NOMO-1 treated with dmso at 0.1 percent for 144 hours (cell line): ENCODE data around the gene OR6C76.
"Not testable (repeated sequence)": the region's sequence is repeated elsewhere in the genome, so short reads cannot be mapped to it uniquely, and the experiment has no call there.

Source experiments
- DNase-seq: peaks from one replicate; lab custom pipeline; 2025; ENCODE audit not compliant: unreplicated experiment; lab: John Stamatoyannopoulos, UW

The OR6C76 gene

GRCh38 chr12:55425954-55426353 is at the start of gene OR6C76:
OR6C76 (plus strand) TSS chr12:55426254; CDS start chr12:55426254, 0 bp downstream.
- DNase-seq: no peak

GRCh38 chr12:55385891-55386290 is 40.2 kb upstream of the OR6C76 start:
- DNase-seq: no peak

GRCh38 chr12:55392032-55392795 is 33.8 kb upstream of the OR6C76 start:
- DNase-seq: no peak

GRCh38 chr12:55396326-55396725 is 29.7 kb upstream of the OR6C76 start:
- DNase-seq: no peak

- DNase-seq: no peak
Observed at GRCh38 chr12:55400229-55400628, 25.8 kb upstream of the OR6C76 start, which contains the start of gene OR6C65. OR6C65 (plus strand) TSS chr12:55400529; CDS start chr12:55400529, 0 bp downstream.

GRCh38 chr12:55407866-55408265 is 18.2 kb upstream of the OR6C76 start:
- no peak for DNase-seq

GRCh38 chr12:55409133-55409532 is 16.9 kb upstream of the OR6C76 start:
- not testable (repeated sequence) for DNase-seq

GRCh38 chr12:55412138-55412537 is 13.9 kb upstream of the OR6C76 start:
- DNase-seq: not testable (repeated sequence)

- not testable (repeated sequence) for DNase-seq
Observed at GRCh38 chr12:55413498-55414388, 12.3 kb upstream of the OR6C76 start.

- not testable (repeated sequence) for DNase-seq
Observed at GRCh38 chr12:55414396-55414823, 11.6 kb upstream of the OR6C76 start.

GRCh38 chr12:55414889-55415288 is 11.2 kb upstream of the OR6C76 start:
- DNase-seq: not testable (repeated sequence)

GRCh38 chr12:55416961-55417360 is 9.1 kb upstream of the OR6C76 start:
- no peak for DNase-seq

- DNase-seq: no peak
Observed at GRCh38 chr12:55420307-55420962, 5.6 kb upstream of the OR6C76 start.

GRCh38 chr12:55428331-55429243 is 2.5 kb downstream of the OR6C76 start:
- no peak for DNase-seq

GRCh38 chr12:55441233-55441632 is 15.2 kb downstream of the OR6C76 start:
- DNase-seq: not testable (repeated sequence)

GRCh38 chr12:55443776-55444175 is 17.7 kb downstream of the OR6C76 start, which contains the start of gene OR6C2:
OR6C2 (plus strand) TSS chr12:55444076; CDS start chr12:55452214, 8,138 bp downstream.
- no peak for DNase-seq

GRCh38 chr12:55445357-55445756 is 19.3 kb downstream of the OR6C76 start:
- no peak for DNase-seq

- DNase-seq: peak; percentile 37
Observed at GRCh38 chr12:55446326-55446725, 20.3 kb downstream of the OR6C76 start.

- DNase-seq: no peak
Observed at GRCh38 chr12:55448825-55449224, 22.8 kb downstream of the OR6C76 start.

- DNase-seq: not testable (repeated sequence)
Observed at GRCh38 chr12:55464926-55465325, 38.9 kb downstream of the OR6C76 start.
